Fibroblast of skin of back (primary cell): Measurements from ENCODE around the gene PRLR. TPM values are rescaled to one million over a fixed set of nuclear protein-coding genes. Genes with fewer than 3 reads are reported as not detected.
"Not testable (repeated sequence)": the region's sequence is repeated elsewhere in the genome, so short reads cannot be mapped to it uniquely, and the experiment has no call there.

Experiments used
- DNase-seq: peaks from one replicate; pipeline ENCODE4 v3.0.0-alpha.2; 2013
- polyA plus RNA-seq, 2 experiments: library from polyadenylated mRNA; unstranded; fragments of 120-200 nt; gene quantifications; one replicate each; pipeline ENCODE4 v1.2.1, GENCODE V29; 2013; ENCODE audit not compliant: insufficient read length in 2 of 2

The PRLR gene
- not detected for polyA plus RNA-seq (2013, experiment 1 of 2; ENCODE audit: insufficient read length)
- not detected for polyA plus RNA-seq (2013, experiment 2 of 2; ENCODE audit: insufficient read length)

DNA sequence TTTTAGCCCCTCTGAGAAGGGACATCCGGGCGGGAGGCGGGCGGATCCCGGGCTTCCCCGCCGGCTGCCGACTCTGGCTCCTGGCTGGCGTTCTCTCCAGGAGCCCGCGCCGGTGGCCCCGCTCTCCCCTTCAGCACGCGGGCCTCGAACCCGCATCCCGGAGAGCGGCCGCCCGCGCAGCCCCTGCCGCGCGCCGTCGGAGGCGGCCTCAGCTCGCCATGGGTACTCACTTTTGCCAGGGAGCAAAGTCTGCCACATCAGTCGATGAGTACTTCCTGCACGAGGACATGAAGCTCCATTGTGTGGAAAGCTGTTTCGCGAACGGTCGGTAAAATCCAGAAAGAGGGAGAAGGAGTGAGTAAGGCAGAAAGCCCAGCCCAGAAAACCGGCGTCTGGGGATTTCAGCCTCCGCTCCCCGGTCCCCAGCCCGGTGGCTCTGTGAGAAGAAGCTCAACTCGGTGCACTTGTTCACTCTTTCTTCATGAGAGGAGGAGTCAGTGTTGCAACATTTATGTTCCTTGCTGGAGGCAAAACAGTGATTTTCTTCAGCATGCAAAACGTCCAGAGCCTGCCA is at the start of gene PRLR:
Gene PRLR (minus strand): TSS at position 450 of the 574 bp plus-strand sequence. CDS start 140,867 bp downstream, outside the sequence.
- peak; percentile 37 for DNase-seq

DNA sequence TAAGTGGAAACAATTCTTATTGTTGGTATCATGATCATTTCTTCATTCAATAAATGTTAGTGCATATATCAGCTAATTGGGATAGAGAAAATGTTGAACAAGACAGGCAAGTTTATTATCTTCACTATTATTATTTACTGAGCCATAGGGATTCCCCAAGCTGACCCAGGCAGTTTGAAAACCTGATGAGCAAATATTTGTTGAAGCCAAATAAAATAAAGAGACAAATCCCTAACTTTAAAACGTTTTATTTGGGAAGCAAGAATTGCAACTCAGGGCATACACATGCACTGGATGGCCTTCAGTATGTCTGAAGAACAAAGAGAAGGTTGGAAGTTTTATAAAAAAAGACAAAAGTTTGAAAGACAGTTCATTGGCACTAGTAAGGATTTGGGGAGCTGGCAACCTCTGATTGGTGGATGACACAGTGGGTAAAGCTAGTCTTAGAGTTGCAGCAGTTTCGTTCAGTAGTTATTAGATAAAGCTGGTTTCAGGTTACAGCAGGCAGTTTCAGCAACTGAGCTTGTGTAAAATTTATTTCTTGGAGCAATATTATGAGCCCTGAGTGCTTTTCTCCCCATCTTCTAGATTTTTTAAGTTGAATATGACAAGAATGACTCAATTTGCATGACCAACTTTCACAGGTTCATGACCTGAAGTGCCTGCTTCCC is 44.7 kb upstream of the PRLR start:
- no peak for DNase-seq

- no peak for DNase-seq
Observed at GRCh38 chr5:35269006-35269405, 38.7 kb upstream of the PRLR start.

DNA sequence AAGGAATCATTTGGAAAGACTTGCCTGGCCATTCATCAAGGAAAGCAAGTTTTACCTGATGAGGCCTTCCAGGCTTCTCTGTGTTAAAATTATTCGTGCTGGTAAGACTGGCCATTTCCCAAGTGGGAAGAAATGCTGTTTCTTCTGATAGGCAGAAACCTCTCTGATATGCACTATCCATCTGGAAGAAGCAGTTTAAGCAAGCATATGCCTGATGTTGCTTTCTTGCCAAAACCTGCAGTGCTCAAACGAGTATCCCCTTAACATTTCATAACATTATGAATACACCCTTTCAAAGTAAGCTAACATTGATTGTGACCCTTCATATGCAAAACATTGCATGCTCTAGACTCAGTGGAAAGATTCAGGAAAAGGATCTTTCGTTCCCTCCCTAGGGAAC is 36.0 kb upstream of the PRLR start:
- no peak for DNase-seq

DNA sequence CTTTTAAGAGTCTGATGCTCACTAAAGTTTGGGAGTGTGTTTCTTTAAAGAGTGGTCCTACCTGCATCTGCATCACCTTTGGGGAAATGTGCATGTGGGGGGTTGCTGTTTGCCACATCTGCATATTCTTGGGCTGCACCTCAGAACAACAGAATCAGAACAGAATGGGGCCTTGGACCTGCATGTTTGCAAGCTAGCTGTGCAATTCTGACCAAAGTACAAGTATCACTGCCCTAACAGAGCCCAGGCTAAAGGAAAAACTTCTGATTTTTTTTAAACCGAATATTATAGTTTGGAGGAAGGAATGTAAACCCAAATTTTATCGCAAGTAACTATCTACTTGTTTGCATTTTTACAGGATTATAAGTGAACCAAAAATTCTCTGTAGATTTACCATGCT is 34.2 kb upstream of the PRLR start:
- DNase-seq = no peak

DNA sequence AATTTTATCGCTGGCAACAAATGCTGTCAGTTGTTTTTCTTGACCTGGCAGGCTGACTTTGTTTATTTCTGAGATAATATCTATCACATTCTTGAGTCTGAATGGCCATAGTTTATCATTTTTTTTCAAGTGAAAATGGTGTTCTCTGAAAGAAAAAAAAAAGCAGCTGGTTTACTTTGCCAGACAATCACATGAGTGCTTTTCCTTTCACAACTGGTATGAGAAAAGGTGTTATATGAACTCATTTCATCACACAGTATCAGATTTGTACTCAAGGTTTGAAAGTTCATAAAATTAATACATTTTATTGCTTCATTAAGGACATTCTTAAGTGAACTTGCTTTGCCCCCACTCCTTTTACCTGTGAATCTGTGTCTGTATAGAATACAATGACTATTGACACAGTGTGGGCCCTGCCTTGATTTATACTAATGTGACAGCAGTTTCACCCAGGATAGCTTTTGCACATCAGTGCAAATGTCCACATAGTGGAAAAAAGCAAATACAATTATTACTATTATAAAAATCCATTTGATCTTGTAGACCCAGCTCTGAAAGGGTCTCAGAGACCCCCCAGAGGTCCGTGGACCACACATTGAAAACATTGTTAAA is 33.1 kb upstream of the PRLR start:
- DNase-seq = no peak

DNA sequence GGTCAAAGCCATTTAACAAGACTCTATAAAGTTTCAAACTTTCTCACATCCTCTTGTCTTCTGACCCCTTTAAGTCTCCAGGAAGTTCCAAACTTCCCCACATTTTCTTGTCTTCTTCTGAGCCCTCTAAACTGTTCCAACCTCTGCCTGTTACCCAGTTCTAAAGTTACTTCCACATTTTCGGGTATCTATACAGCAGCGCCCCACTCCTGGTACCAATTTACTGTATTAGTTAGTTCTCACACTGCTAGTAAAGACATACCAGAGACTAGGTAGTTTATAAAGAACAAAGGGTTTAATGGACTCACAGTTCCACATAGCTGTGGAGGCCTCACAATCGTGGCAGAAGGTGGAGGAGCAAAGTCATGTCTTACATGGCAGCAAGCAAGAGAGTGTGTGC is 23.3 kb upstream of the PRLR start:
- no peak for DNase-seq

GRCh38 chr5:35252963-35253362 is 22.7 kb upstream of the PRLR start:
- no peak for DNase-seq

- peak; percentile 7 for DNase-seq
Observed at GRCh38 chr5:35248843-35249780, 18.8 kb upstream of the PRLR start.

DNA sequence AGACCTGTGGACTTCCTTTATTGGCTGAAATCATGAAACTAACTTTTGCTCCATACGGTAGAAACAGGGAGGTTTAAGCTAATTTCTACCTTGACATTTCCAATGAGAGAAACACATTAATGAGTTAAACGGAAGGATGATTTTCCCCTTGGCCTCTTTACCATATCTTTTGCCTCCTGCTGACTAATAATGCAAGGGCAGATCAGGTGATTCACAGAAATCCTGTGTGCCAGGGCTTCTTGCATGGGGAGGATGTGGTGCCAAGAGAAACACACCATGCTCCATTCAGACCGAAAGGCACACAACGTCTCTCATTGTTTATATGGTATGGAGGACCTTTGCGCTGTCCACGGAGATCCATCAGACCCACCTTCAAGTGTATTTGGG is 17.4 kb upstream of the PRLR start:
- no peak for DNase-seq

DNA sequence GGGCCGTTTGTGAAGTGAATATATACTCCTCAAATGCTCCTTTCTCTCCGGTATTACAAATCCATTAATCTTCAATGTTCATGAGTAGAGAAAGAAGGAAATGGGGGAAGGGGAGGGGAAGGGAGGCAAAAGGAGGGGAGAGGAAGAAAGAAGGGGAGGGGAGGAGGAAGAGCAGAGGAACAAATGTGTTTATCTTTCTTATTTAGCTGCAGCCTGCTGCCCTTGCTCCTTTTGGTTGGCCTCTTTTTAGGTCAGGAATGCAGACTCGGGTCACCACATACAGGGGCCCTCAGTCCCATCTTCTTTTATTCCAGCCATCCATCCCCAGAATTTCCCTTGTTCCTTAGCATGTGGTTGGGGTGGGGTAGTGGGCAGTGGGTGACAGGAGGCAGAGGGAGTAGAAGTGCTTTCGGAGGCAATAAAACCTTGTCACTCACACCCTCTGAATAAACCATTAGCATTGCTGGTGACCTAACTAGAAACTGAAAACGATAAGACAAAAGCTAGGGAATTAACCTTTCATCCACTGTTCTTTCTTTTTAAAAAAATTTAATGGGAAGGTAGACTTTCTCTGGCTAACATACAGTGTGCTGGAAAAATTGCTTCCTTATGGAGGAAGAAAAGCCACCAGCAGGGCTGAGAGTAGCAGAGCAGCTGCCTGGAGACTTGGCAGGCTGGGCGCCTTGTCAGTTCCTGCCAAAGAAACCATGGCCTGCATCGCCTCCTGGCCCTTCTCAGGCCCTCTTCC is 16.8 kb upstream of the PRLR start:
- DNase-seq = no peak

DNA sequence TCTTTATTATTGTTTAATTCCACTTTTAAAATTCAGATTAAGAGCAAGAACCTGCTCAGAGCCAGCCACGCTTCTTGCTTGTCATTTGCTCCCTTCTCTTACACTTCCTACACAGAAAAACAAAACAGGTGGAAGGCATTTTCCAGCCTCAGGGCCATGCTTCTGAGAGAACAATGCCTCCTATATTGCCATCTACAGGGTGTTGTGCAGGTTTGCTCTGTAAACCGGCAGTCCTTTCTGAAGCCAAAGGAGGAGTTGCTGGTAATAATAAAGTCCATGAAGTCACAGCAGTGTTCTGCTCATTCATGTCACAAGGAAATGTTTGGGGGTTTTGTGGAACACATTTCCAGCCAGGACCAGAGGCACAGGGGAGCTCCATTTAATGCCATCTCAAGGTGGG is 16.1 kb upstream of the PRLR start:
- no peak for DNase-seq

- not testable (repeated sequence) for DNase-seq
Observed at GRCh38 chr5:35245371-35245770, 15.1 kb upstream of the PRLR start.

DNA sequence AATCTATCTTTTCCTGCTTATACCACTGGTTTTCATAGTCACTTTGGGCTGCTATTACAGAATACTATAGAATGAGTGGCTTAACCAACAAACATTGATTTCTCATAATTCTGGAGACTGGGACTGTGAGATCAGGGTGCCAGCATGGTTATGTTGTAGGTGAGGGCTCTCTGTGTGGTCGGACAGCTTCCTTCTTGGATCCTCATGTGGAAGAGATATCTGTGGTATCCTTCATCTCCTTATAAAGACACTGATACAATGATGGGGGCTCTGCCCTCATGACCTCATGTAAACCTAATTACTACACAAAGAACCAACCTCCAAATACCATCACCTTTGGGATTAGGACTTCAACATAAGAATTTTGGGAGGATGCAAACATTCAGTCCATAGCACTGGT is 13.9 kb upstream of the PRLR start:
- DNase-seq = no peak

DNA sequence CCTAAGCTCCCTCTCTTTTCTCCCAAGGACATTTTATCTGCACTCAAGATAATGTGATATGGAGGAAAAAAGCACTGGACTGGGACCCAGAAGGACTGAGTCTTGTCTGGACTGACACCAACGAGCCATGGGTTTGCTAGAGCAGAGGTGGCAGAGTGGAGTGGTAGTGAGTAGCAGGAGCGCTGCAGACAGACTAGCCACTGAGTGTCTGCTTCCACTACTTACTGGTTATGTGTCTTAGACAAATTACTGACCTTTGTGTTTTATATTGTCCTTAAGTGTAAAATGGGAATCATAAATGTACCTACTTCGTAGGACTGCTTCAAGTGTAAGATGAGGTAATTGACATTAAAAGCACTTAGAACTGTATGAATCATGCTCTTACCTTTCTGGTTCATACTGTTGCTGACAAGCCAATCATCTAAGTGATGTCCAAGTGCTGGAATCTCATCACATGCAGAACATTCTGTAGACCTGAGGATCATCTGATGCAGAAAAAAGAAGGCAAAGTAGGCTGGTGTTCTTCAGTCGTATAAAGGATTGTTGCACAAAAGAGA is 12.5 kb upstream of the PRLR start:
- no peak for DNase-seq

- DNase-seq = no peak
Observed at GRCh38 chr5:35240892-35241291, 10.6 kb upstream of the PRLR start.

DNA sequence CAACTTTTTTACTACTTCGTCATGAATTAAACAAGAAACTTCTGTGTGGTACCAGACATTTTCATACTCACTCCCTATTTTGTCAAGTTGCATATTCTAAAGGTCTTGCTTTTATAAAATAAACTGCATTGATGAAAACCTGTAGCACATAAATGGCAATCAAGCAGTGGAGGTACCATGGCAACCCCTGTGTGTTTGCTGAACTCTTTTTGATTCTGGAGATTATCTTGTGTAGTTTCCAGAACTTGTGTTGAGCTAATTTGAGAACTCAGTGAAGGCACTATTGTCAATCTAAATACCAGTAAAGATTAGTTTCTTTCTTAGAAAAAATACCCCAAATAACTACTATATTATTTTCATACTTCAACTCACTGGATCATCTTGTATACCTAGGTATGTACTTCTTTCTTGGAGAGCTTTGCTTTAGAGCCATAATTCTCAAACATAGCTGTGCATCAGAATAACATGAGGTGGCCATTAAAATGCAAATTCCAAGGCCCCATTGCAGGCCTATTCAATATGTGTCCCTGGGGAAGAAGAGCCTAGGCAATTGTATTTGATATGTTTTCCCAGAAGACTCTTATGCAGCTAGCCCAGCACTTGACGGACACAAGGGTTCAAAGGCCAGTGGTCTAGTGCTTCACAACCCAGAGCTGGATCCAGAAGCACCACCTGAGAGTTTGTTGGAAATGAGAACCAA is 9.8 kb upstream of the PRLR start:
- no peak for DNase-seq

GRCh38 chr5:35239476-35239875 is 9.2 kb upstream of the PRLR start:
- DNase-seq = no peak

GRCh38 chr5:35237580-35238376 is 7.5 kb upstream of the PRLR start:
- no peak for DNase-seq

DNA sequence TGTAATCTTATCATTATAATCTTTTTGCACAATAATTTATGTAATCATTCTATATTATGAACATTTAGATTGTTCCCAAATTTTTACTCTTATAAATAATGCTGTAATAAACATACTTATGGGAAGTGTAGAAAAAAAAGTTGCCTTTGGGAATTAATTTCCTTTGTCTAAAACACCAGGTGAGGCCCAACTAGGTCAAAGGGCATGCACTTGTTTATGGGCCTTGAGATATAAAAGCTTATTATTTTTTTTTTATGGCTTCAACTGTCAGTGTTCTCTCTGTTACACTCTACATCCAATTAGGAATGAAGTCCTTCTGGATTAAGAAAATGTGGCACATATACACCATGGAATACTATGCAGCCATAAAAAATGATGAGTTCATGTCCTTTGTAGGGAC is 6.5 kb upstream of the PRLR start:
- DNase-seq = no peak
